NCI-H82 treated with DMSO at 0.1 percent for 48 hours (cell line): Measurements from ENCODE around the gene BTD.

ENCODE experiments used
- DNase-seq: peaks from one replicate; lab custom pipeline; 2025; ENCODE audit not compliant: unreplicated experiment; lab: John Stamatoyannopoulos, UW

Gene BTD

DNA sequence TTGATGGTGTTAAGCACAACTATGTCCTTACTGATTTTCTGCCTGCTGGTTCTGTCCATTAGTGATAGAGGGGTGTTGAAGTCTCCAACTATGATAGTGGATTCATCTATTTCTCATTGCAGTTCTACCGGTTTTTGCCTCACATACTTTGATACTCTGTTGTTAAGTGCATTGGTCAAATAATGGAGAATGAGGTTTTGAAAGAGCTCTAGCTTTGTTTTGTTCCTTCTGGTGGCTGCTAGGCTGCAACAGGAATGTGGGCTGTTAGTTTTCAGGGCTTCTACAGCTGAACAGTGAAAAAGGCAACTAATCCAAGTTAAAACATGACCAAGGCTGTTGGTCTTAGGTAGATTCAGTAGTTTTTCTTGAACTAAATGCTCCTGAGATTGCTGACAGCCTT lies 62.6 kb downstream of the BTD start:
- no peak for DNase-seq

DNA sequence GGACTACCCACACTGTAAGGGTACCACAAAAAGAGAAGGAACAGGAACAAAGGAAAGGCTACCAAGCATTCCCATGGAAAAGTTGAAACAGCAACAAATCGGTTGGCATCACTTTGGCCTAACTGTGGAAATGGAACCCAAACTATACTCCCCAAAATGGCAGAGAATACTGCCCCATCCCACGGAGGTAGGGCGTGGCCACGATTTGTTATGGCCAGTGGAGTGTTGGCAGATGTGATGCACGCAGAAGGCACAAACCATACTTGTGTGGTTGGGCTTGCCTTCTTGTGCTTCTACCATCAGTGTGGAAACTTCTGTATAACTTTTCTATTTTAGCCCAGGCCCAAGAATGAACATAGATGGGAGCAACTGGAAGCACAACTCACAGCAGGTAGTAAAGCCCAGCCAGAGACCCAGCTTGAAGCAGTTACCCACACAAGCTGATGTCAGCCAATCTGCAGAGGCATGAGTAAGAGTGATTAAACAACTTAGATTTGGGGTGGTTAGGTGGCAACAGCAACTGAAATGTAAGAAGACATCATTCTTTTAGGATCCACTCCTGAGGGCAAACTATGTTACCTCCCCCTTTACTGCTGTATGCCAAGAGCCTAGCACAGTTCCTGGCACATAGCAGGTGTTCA lies 64.1 kb downstream of the BTD start:
- no peak for DNase-seq

GRCh38 chr3:15666277-15666676 lies 64.7 kb downstream of the BTD start:
- no peak for DNase-seq

GRCh38 chr3:15667484-15667883 lies 65.9 kb downstream of the BTD start:
- DNase-seq, result no peak

DNA sequence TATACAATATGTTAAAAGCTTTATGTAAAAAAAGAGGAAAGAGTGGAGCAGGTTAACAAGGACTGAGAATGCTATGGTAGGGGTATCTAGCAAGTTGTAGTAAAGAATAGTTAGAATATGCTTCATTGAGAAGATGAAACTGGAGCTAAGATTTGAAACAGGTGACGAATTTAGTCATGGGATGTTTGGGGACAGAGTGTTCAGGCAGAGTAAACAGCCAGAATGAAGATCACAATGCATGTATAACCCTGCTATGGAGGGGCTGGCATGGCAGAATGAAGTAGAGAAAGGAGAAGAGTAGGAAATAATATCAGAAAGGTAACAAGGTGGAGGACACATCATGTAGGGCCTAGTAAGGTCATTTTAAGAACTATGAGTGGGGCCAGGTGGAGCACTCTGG lies 72.0 kb downstream of the BTD start:
- DNase-seq, result no peak

- no peak for DNase-seq
These were observed 74.7 kb downstream of the BTD start for GRCh38 chr3:15676259-15676658.

DNA sequence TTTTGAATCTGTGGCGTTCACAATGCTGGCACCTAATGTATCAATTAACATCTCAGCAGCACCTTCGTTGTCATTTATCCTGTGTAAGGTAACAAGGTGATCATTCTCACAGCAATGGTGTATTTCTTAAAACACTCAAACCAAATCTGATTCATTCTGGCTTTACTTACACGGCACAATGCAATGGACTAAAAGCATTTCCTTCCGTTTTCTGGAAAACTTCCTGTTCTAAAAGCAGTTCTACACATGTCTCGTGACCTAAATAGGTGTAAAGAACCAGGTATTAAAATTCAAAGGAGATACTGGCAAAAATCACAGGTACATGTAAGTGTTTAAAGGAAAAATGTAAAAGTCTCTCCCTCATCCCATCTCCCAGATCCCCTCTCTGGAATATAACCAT lies 77.8 kb downstream of the BTD start:
- no peak for DNase-seq

GRCh38 chr3:15681668-15682067 lies 80.1 kb downstream of the BTD start:
- DNase-seq, result no peak

- no peak for DNase-seq
These were observed 81.1 kb downstream of the BTD start for GRCh38 chr3:15682561-15683185.

DNA sequence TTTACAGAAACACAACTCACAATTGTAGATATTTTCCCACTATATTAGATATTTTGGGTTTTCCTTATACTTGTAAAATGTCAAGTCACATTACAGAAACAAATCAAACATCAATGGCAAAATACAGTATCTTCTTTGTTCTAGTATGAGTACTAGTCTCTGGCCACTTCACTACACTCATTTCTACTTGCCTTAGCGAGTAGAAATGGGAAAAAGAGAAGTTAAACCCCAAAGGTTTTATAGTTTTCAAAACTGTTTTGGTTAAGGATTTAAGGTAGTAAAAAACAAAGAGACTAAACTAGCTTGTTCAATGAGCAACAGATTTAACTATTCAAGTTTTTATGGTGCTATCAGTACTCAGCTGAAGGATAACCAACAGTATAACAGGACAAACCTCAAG lies 81.7 kb downstream of the BTD start:
- DNase-seq, result no peak

GRCh38 chr3:15685927-15686326 lies 84.4 kb downstream of the BTD start:
- no peak for DNase-seq

DNA sequence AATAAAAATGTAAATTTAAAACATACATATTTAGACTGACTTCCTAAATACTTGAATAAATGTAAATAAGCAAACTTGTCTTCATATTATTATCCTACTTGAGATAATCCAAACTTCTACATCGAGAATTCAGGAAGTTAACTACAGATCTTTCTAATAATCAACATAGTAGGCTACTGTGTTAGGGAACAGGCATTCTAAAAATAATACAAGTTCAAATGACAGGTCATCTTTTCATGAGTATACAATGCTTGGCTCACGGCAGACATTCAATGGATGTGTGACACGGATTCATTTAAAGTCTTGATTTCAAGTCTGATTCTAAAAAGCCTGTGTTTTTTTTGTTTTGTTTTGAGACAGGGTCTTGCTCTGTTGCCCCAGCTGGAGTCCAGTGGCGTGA lies 88.7 kb downstream of the BTD start:
- no peak for DNase-seq

GRCh38 chr3:15690748-15691147 lies 89.2 kb downstream of the BTD start:
- no peak for DNase-seq

DNA sequence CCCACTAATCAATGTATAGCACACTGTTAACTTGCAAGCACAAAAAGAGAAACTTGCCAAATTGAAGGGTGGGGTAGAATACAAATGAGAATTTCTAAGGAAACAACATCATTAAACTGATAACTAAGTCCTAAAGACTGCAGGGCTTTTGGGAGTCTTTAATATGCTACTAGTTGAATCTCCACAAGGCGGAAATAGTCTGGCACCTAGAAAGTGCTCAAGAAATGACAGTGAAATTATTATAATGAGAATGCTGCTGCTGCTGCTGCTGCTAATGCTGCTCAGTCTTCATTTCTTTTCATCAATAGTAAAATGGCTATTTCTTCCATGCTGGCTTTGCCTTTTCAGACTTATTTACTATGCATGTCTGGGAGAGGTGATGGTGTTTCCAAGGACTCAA lies 91.8 kb downstream of the BTD start:
- DNase-seq, result no peak

GRCh38 chr3:15694628-15695027 lies 93.1 kb downstream of the BTD start:
- no peak for DNase-seq
